H9 (cell line): ENCODE data around the gene INPP5A. TPM values are rescaled to one million over a fixed set of nuclear protein-coding genes. Genes with fewer than 3 reads are reported as not detected.

ENCODE experiments used
- DNase-seq: peaks from one replicate; pipeline ENCODE4 v3.0.0-alpha.2; 2017
- H2AFZ ChIP-seq: one replicate; pipeline ENCODE4 v1.6.1; 2013; ENCODE audit warnings: mild to moderate bottlenecking, low read length, control low read depth, moderate library complexity
- H2AK5ac ChIP-seq: 2 replicates; pipeline ENCODE4 v1.6.1; 2013; ENCODE audit warnings: low read length, control low read depth, mixed read lengths; ENCODE audit not compliant: insufficient read length
- H2BK120ac ChIP-seq: one replicate; pipeline ENCODE4 v1.6.1; 2013; ENCODE audit warnings: low read depth, mild to moderate bottlenecking, low read length, control low read depth, inconsistent platforms; ENCODE audit not compliant: poor library complexity, severe bottlenecking
- H2BK12ac ChIP-seq: 2 replicates; pipeline ENCODE4 v1.6.1; 2013; ENCODE audit warnings: low read length, control low read depth, mixed read lengths, low read depth; ENCODE audit not compliant: insufficient read length
- H2BK15ac ChIP-seq: 2 replicates; pipeline ENCODE4 v1.6.1; 2013; ENCODE audit warnings: low read depth, low read length, control low read depth
- H2BK20ac ChIP-seq: one replicate; pipeline ENCODE4 v1.6.1; 2013; ENCODE audit warnings: low read depth, mild to moderate bottlenecking, low read length, control low read depth, inconsistent platforms; ENCODE audit not compliant: poor library complexity, severe bottlenecking
- H2BK5ac ChIP-seq: 2 replicates; pipeline ENCODE4 v1.6.1; 2013; ENCODE audit warnings: low read length, control low read depth, mixed read lengths; ENCODE audit not compliant: insufficient read length
- H3K14ac ChIP-seq: 2 replicates; pipeline ENCODE4 v1.6.1; 2013; ENCODE audit warnings: low read length, control low read depth; ENCODE audit not compliant: insufficient read depth
- H3K18ac ChIP-seq: 2 replicates; pipeline ENCODE4 v1.6.1; 2013; ENCODE audit warnings: low read depth, mild to moderate bottlenecking, mixed read lengths, low read length, control low read depth; ENCODE audit not compliant: insufficient read length
- H3K23ac ChIP-seq: 2 replicates; pipeline ENCODE4 v1.6.1; 2013; ENCODE audit warnings: low read length, control low read depth, mixed read lengths, low read depth; ENCODE audit not compliant: insufficient read length
- H3K23me2 ChIP-seq: 2 replicates; pipeline ENCODE4 v1.6.1; 2013; ENCODE audit warnings: low read depth, mild to moderate bottlenecking, mixed read lengths, low read length, control low read depth; ENCODE audit not compliant: insufficient read length, poor library complexity, severe bottlenecking
- H3K27ac ChIP-seq: 2 replicates; pipeline ENCODE4 v1.5.1; 2013; ENCODE audit warnings: low read length, control low read depth, mixed read lengths, low read depth; ENCODE audit not compliant: insufficient read length
- H3K27me3 ChIP-seq: 2 replicates; pipeline ENCODE4 v1.6.1; 2013; ENCODE audit warnings: low read length, control low read depth, inconsistent platforms; ENCODE audit not compliant: insufficient read depth
- H3K4ac ChIP-seq: 2 replicates; pipeline ENCODE4 v1.6.1; 2013; ENCODE audit warnings: low read depth, mild to moderate bottlenecking, control low read depth, inconsistent platforms, low read length, moderate library complexity
- H3K4me1 ChIP-seq: 2 replicates; pipeline ENCODE4 v1.6.1; 2013; ENCODE audit warnings: low read length, control low read depth, inconsistent platforms; ENCODE audit not compliant: insufficient read depth
- H3K4me2 ChIP-seq: 2 replicates; pipeline ENCODE4 v1.6.1; 2013; ENCODE audit warnings: low read length, control low read depth, mixed read lengths; ENCODE audit not compliant: insufficient read length, insufficient read depth
- H3K56ac ChIP-seq: 2 replicates; pipeline ENCODE4 v1.6.1; 2013; ENCODE audit warnings: low read depth, mild to moderate bottlenecking, mixed read lengths, low read length, control low read depth; ENCODE audit not compliant: insufficient read length
- H3K79me1 ChIP-seq: 2 replicates; pipeline ENCODE4 v1.6.1; 2013; ENCODE audit warnings: low read depth, mild to moderate bottlenecking, moderate library complexity, low read length, control low read depth, inconsistent platforms; ENCODE audit not compliant: insufficient read depth, poor library complexity, severe bottlenecking
- H3K79me2 ChIP-seq: 2 replicates; pipeline ENCODE4 v1.6.1; 2013; ENCODE audit warnings: low read length, control low read depth, inconsistent platforms; ENCODE audit not compliant: insufficient read depth
- H3K9ac ChIP-seq: 2 replicates; pipeline ENCODE4 v1.6.1; 2013; ENCODE audit warnings: low read length, control low read depth, mixed read lengths; ENCODE audit not compliant: insufficient read length; ENCODE audit errors: extremely low read depth
- H3K9me3 ChIP-seq: one replicate; pipeline ENCODE4 v1.6.1; 2013; ENCODE audit warnings: low read depth, low read length, inconsistent platforms; ENCODE audit not compliant: control insufficient read depth
- H3T11ph ChIP-seq: one replicate; pipeline ENCODE4 v1.6.1; 2013; ENCODE audit warnings: mild to moderate bottlenecking, low read length, control low read depth, inconsistent platforms
- H4K20me1 ChIP-seq: one replicate; pipeline ENCODE4 v1.6.1; 2013; ENCODE audit not compliant: control insufficient read depth, insufficient read length, insufficient read depth
- H4K5ac ChIP-seq: 2 replicates; pipeline ENCODE4 v1.6.1; 2013; ENCODE audit warnings: low read depth, mild to moderate bottlenecking, mixed read lengths, low read length, control low read depth; ENCODE audit not compliant: insufficient read length
- H4K8ac ChIP-seq: replicated peaks from 2 replicates; pipeline ENCODE4 v1.6.1; 2013; ENCODE audit warnings: low read length, control low read depth, mixed read lengths, low read depth; ENCODE audit not compliant: insufficient read length
- H4K91ac ChIP-seq: 2 replicates; pipeline ENCODE4 v1.6.1; 2013; ENCODE audit warnings: low read depth, mild to moderate bottlenecking, moderate library complexity, mixed read lengths, low read length, control low read depth; ENCODE audit not compliant: insufficient read length
- H3K27ac Mint-ChIP-seq, 3 experiments: 2 replicates in 2 of 3; 3 replicates in 1 of 3; pipeline ENCODE4 v1.8.0; 2020 to 2021; ENCODE audit warnings: mixed read lengths in 3 of 3, mild to moderate bottlenecking in 1 of 3, moderate library complexity in 1 of 3
- H3K27me3 Mint-ChIP-seq: 2 replicates; pipeline ENCODE4 v1.8.0; 2021; ENCODE audit warnings: low read depth, mild to moderate bottlenecking, moderate library complexity, mixed read lengths
- H3K36me3 Mint-ChIP-seq, 3 experiments: 2 replicates in 2 of 3; 3 replicates in 1 of 3; pipeline ENCODE4 v1.8.0; 2020 to 2021; ENCODE audit warnings: low read depth in 3 of 3, mixed read lengths in 3 of 3; ENCODE audit not compliant: insufficient read depth in 1 of 3
- H3K4me1 Mint-ChIP-seq, 2 experiments: 2 replicates each; pipeline ENCODE4 v1.8.0; 2020; ENCODE audit warnings: mixed read lengths in 2 of 2
- H3K4me3 Mint-ChIP-seq, 2 experiments: 2 replicates in 1 of 2; 3 replicates in 1 of 2; pipeline ENCODE4 v1.8.0; 2020 to 2021; ENCODE audit warnings: mild to moderate bottlenecking in 2 of 2, mixed read lengths in 2 of 2, moderate library complexity in 1 of 2
- H3K9me3 Mint-ChIP-seq, 2 experiments: 2 replicates in 1 of 2; 3 replicates in 1 of 2; pipeline ENCODE4 v1.8.0; 2020; ENCODE audit warnings: mild to moderate bottlenecking in 2 of 2, mixed read lengths in 2 of 2, moderate library complexity in 1 of 2
- CTCF ChIP-seq: fragments of 200-600 bp; sonication (generic); conservative IDR thresholded peaks from 3 replicates; pipeline ENCODE4 v1.8.0; 2021; ENCODE audit warnings: antibody characterized with exemption, mild to moderate bottlenecking
- WGBS: extraction: QIAGEN DNeasy Blood & Tissue Kit; methylation state at CpG from one replicate; pipeline ENCODE4 v1.1.7; 2013; ENCODE audit warnings: missing lambda C conversion rate, low lambda C conversion rate, mixed read lengths; ENCODE audit not compliant: insufficient read length; ENCODE audit errors: extremely low coverage; 5-methylcytosine and 5-hydroxymethylcytosine counted together
- total RNA-seq: library from RNA; stranded (reverse); gene quantifications from 2 replicates; pipeline ENCODE4 v1.2.1, GENCODE V29; 2021

Gene INPP5A
- total RNA-seq, 1 experiment from 2014 or later, result 17.7 TPM

GRCh38 chr10:132667342-132668047 lies 129.9 kb downstream of the INPP5A start:
- Histone ChIP-seq H4K91ac (no peak overlapping the region), H3K23me2 (no peaks in the 10 kb centered on the region), H4K20me1 (no peaks in the 10 kb centered on the region), H3K23ac (no peak overlapping the region), H3K9ac (no peak overlapping the region), H2BK5ac (no peak overlapping the region), H2BK15ac (no peak overlapping the region), H4K5ac (no peak overlapping the region), H3K79me1 (no peaks in the 10 kb centered on the region), H4K8ac (no peak overlapping the region), H3K14ac (no peak overlapping the region), H2BK12ac (no peak overlapping the region), H3K56ac (no peak overlapping the region), H2AFZ (no peak overlapping the region), H2AK5ac (no peak overlapping the region), H3K27me3 (no peaks in the 10 kb centered on the region), H3K4ac (no peak overlapping the region), H3K79me2 (no peaks in the 10 kb centered on the region), H2BK120ac (no peak overlapping the region), H3K4me1 (no peaks in the 10 kb centered on the region), H2BK20ac (no peak overlapping the region), H3K18ac (no peak overlapping the region), H3T11ph (no peak overlapping the region), H3K9me3 (no peaks in the 10 kb centered on the region), H3K4me2 (no peak overlapping the region), H3K27ac (no peak overlapping the region)
- no peaks in the 10 kb centered on the region for H3K36me3 Mint-ChIP-seq
- peaks cover 3 to 9% of the 10 kb centered on the region in 2 experiments; a peak in 2 of 4 replicates for H3K4me1 Mint-ChIP-seq
- H3K27me3 Mint-ChIP-seq, result no peaks in the 10 kb centered on the region
- no peak overlapping the region for H3K4me3 Mint-ChIP-seq
- H3K9me3 Mint-ChIP-seq, result no peaks in the 10 kb centered on the region
- H3K27ac Mint-ChIP-seq, result no peak overlapping the region
- no peak for TF ChIP-seq CTCF
- no CpG with 5 or more reads among the region's 20 CpGs for WGBS
- no peak for DNase-seq
